Vagina (tissue), 2 donors: Measurements from ENCODE around the gene FLYWCH1. TPM values are rescaled to one million over a fixed set of nuclear protein-coding genes. Genes with fewer than 3 reads are reported as not detected.

Experiments
- DNase-seq, 2 donors: peaks; one replicate each; pipeline ENCODE4 v3.0.0-alpha.2; 2017; ENCODE audit errors: extremely low spot score in 2 of 2
- H3K27ac ChIP-seq: fragments of 200-600 bp; sonication (generic); one replicate; pipeline ENCODE4 v1.5.1; 2019
- H3K27me3 ChIP-seq: fragments of 200-600 bp; sonication (generic); one replicate; pipeline ENCODE4 v1.5.1; 2019
- H3K36me3 ChIP-seq, 2 donors: fragments of 200-600 bp; sonication (generic); one replicate each; pipeline ENCODE4 v1.5.1; 2017 to 2019
- H3K4me1 ChIP-seq: fragments of 200-600 bp; sonication (generic); one replicate; pipeline ENCODE4 v1.5.1; 2019
- H3K4me3 ChIP-seq, 2 donors: fragments of 200-600 bp; sonication (generic); 1 replicate in 1 of 2; 2 replicates in 1 of 2; pipeline ENCODE4 v1.5.1; 2016 to 2019
- H3K9me3 ChIP-seq: fragments of 200-600 bp; sonication (generic); one replicate; pipeline ENCODE4 v1.5.1; 2019
- POLR2A ChIP-seq, 2 donors: fragments of 450-650 bp; IDR thresholded peaks; one replicate each; pipeline ENCODE4 v1.6.1; 2017; ENCODE audit warnings: antibody characterized with exemption in 2 of 2, mild to moderate bottlenecking in 2 of 2, moderate library complexity in 2 of 2
- POLR2AphosphoS5 ChIP-seq, 2 donors: sonication (generic); formaldehyde crosslinking; IDR thresholded peaks; one replicate each; pipeline ENCODE4 v1.9.0; 2017; ENCODE audit warnings: antibody characterized with exemption in 2 of 2, mild to moderate bottlenecking in 2 of 2, low read depth in 1 of 2; ENCODE audit not compliant: insufficient read depth in 1 of 2
- intact Hi-C: fragments of 100-400 bp; cut with DNase I; formaldehyde crosslinking; loops from one replicate; pipeline ENCODE4 v1.15.1; 2023
- total RNA-seq: library from RNA; depleted of rRNA; stranded (reverse); fragments of >200 nt; gene quantifications from one replicate; pipeline ENCODE4 v1.2.3, GENCODE V29; 2016
- TF ChIP-seq, protein P1 (sequence below), 3 experiments: fragments of 450-650 bp in 2 of 3; fragments of 200-600 bp in 1 of 3; sonication (generic) in 1 of 3; IDR thresholded peaks; one replicate each; pipeline ENCODE4 v1.5.1; 2017 to 2019; ENCODE audit warnings: antibody characterized with exemption in 3 of 3, mild to moderate bottlenecking in 2 of 3, moderate library complexity in 2 of 3

FLYWCH1 gene
- total RNA-seq, 1 donor from 2014 or later = 32.9 TPM

- H3K36me3 ChIP-seq = no peaks in the 10 kb centered on the region
Measured at GRCh38 chr16:2914233-2914632, 2.5 kb downstream of the FLYWCH1 start.

GRCh38 chr16:2915196-2915929 is 3.6 kb downstream of the FLYWCH1 start:
- TF ChIP-seq POLR2AphosphoS5 (IDR thresholded peaks at IDR 0.05; ENCODE audit: insufficient read depth in 1 of 2, low read depth in 1 of 2) = no peak
- TF ChIP-seq, protein P1, sequence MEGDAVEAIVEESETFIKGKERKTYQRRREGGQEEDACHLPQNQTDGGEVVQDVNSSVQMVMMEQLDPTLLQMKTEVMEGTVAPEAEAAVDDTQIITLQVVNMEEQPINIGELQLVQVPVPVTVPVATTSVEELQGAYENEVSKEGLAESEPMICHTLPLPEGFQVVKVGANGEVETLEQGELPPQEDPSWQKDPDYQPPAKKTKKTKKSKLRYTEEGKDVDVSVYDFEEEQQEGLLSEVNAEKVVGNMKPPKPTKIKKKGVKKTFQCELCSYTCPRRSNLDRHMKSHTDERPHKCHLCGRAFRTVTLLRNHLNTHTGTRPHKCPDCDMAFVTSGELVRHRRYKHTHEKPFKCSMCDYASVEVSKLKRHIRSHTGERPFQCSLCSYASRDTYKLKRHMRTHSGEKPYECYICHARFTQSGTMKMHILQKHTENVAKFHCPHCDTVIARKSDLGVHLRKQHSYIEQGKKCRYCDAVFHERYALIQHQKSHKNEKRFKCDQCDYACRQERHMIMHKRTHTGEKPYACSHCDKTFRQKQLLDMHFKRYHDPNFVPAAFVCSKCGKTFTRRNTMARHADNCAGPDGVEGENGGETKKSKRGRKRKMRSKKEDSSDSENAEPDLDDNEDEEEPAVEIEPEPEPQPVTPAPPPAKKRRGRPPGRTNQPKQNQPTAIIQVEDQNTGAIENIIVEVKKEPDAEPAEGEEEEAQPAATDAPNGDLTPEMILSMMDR (IDR thresholded peaks at IDR 0.05) = no peak
- TF ChIP-seq POLR2A (IDR thresholded peaks at IDR 0.05) = no peak
- Histone ChIP-seq H3K4me3 (no peak overlapping the region), H3K36me3 (no peaks in the 10 kb centered on the region), H3K27me3 (no peaks in the 10 kb centered on the region), H3K27ac (no peak overlapping the region), H3K4me1 (peaks cover 17% of the 10 kb centered on the region), H3K9me3 (no peaks in the 10 kb centered on the region)
- no peak for DNase-seq
- intact Hi-C loops = no loop called here

More at GRCh38 chr16:2914233-2914632, 2.5 kb downstream of the FLYWCH1 start:
- Histone ChIP-seq H3K4me3 (no peak overlapping the region), H3K27ac (no peak overlapping the region), H3K4me1 (peaks cover 17% of the 10 kb centered on the region), H3K9me3 (no peaks in the 10 kb centered on the region), H3K27me3 (no peaks in the 10 kb centered on the region)
- TF ChIP-seq POLR2AphosphoS5 (IDR thresholded peaks at IDR 0.05; ENCODE audit: insufficient read depth in 1 of 2, low read depth in 1 of 2) = no peak
- TF ChIP-seq POLR2A (IDR thresholded peaks at IDR 0.05) = no peak
- TF ChIP-seq, protein P1 (IDR thresholded peaks at IDR 0.05) = no peak
- no peak for DNase-seq
- intact Hi-C loops = no loop called here

GRCh38 chr16:2919511-2920255 is 8.0 kb downstream of the FLYWCH1 start:
- peak overlapping the region; percentile 62 for H3K27ac ChIP-seq
- H3K4me3 ChIP-seq = no peak overlapping the region
- peaks cover 5% of the 10 kb centered on the region for H3K4me1 ChIP-seq
- no peaks in the 10 kb centered on the region for H3K36me3 ChIP-seq
- no peak for TF ChIP-seq POLR2A (IDR thresholded peaks at IDR 0.05)
- TF ChIP-seq POLR2AphosphoS5 (IDR thresholded peaks at IDR 0.05; ENCODE audit: insufficient read depth in 1 of 2, low read depth in 1 of 2) = peak in 1 of 2 donors; percentile 80
- TF ChIP-seq, protein P1 (IDR thresholded peaks at IDR 0.05) = peak; percentile 80 to 95 (median 81)
- DNase-seq = no peak
- H3K27me3 ChIP-seq = no peaks in the 10 kb centered on the region
- intact Hi-C loops = no loop called here
- H3K9me3 ChIP-seq = no peaks in the 10 kb centered on the region

DNA sequence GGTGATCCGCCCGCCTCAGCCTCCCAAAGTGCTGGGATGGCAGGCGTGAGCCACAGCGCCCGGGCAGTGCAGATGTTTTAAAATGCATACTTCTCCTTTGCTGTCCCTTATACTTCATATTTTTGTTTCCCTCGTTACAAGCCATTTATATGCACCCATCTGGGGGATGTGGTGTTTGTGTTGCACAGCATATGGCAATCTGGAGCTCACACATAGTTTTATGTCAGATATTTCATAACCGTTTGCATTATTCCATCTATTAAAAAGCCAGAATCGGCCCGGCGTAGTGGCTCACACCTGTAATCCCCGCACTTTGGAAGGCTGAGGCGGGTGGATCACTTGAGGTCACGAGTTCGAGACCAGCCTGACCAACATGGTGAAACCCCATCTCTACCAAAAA is 11.8 kb downstream of the FLYWCH1 start:
- H3K4me1 ChIP-seq = peaks cover 27% of the 10 kb centered on the region
- TF ChIP-seq POLR2A (IDR thresholded peaks at IDR 0.05) = no peak
- no peak for DNase-seq
- no peak overlapping the region for H3K4me3 ChIP-seq
- no peaks in the 10 kb centered on the region for H3K36me3 ChIP-seq
- no peaks in the 10 kb centered on the region for H3K9me3 ChIP-seq
- no peaks in the 10 kb centered on the region for H3K27me3 ChIP-seq
- intact Hi-C loops = no loop called here
- H3K27ac ChIP-seq = no peak overlapping the region

GRCh38 chr16:2924901-2925755 is 13.4 kb downstream of the FLYWCH1 start:
- TF ChIP-seq POLR2AphosphoS5 (IDR thresholded peaks at IDR 0.05; ENCODE audit: insufficient read depth in 1 of 2, low read depth in 1 of 2) (no peak), POLR2A (IDR thresholded peaks at IDR 0.05) (no peak)
- TF ChIP-seq, protein P1 (IDR thresholded peaks at IDR 0.05) = no peak
- H3K9me3 ChIP-seq = no peaks in the 10 kb centered on the region
- H3K4me1 ChIP-seq = peaks cover 27% of the 10 kb centered on the region
- intact Hi-C loops = no loop called here
- H3K27me3 ChIP-seq = no peaks in the 10 kb centered on the region
- H3K27ac ChIP-seq = no peak overlapping the region
- no peak overlapping the region for H3K4me3 ChIP-seq
- peaks cover 0 to 6% of the 10 kb centered on the region in 2 donors for H3K36me3 ChIP-seq
- no peak for DNase-seq
